ENCODE results near the gene COL23A1.

COL23A1 gene

DNA sequence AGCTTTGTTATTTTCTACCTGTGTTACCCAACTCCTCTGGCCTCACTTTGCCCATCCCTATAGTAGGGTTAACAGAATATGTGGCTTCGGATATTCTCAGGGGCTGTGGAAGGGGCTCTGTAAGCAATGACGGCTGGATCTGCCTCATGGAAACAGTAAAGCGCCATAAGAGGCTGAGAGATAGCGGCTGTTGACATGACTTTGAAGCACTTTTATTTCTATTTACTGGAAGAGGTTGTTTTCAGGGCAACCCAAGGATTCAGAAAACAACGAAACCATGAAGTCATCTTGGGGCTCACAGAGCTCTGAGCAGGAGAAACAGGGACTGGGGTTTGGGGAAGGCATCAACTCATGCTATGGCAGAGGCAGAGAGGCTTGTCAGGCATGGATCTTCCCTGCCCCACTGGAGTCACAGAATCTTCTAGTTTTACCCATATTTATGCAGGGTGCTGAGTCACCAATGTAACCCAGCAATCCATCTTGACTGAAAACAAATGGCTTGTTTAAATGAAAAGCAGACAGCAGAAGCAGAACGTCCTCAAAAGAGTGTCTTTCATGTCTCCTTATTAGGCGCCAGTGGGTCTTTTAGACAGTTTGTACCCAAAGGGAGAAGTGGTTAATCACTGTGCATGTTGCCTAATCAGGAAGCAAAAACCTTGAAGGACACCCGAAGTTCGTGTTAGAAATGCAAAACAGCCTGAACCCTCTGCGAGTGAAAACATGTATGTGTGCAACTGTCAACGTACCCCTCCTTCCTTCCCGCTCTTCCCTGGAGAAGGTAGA lies 113.0 kb downstream of the COL23A1 start:
- DNase-seq (ENCODE audit: low read depth in 2 of 2) = no peak

GRCh38 chr5:178476531-178476930 lies 113.7 kb downstream of the COL23A1 start:
- DNase-seq (ENCODE audit: low read depth in 2 of 2) = no peak

DNA sequence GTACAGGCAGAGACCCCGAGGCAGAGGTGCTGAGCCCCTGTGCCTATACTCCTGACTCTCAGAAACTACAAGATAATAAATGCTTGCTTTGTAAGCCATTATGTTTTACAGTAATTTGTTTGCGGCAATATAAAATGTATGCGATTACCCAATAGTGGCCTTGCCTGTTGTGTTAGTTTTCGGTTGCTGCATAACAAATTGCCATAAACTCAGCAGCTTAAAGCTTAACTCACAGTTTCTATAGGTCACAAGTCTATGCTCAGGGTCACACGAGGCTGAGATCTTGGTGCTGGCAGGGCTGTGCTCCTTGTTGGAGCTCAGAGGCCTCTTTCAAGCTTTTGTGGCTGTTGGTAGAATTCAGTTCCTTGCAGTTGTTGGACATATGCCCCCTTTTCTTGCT lies 114.8 kb downstream of the COL23A1 start:
- no peak for DNase-seq (ENCODE audit: low read depth in 2 of 2)

DNA sequence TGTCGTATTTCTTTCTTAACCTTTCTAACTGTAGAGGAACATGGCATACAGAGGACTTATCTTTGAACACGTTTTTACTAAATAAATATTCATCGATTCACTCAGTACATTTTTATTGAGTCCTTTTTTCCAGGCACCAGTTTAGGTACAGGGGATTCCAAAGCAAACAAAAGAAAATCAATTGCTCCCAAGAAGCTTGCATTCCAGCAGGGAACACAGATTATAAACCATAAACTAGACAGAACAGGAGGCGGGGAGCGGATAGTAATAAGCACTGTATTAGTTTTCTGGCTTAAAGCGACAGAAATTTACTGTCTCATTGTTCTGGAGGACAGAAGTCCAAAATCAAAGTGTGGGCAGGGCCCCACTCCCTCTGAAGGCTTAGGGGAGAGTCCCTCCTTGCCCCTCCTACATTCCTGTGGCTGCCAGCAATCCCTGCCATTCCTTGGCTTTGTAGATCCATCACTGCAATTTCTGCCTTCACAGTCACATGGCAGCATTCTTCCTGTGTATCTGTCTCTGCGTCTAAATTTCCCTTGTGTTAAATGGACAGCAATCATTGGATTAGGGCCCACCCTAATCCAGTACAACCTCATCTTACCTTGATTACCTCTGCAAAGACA lies 115.5 kb downstream of the COL23A1 start:
- no peak for DNase-seq (ENCODE audit: low read depth in 2 of 2)

GRCh38 chr5:178473854-178474253 lies 116.3 kb downstream of the COL23A1 start:
- no peak for DNase-seq (ENCODE audit: low read depth in 2 of 2)

DNA sequence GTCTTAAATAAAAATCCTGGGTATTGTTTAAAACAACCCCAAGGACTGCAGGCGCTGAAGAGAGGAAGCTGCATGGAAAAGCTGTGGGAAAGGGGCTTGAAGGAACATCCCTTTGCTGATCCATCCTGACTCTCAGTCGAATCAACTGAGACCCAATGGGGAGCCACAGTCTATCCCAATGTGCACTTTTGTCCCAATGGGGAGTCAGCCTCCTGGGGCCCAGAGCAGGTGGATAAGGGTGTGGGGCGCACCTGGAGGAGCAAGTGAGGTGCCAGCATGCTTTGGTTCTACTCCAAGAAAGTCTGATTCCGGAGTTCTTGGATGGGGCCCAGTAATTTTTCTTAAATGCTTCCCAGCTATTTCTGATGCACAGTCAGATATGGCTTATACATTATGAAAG lies 118.1 kb downstream of the COL23A1 start:
- no peak for DNase-seq (ENCODE audit: low read depth in 2 of 2)

- no peak for DNase-seq (ENCODE audit: low read depth in 2 of 2)
These were observed 118.5 kb downstream of the COL23A1 start for GRCh38 chr5:178471711-178472110.

DNA sequence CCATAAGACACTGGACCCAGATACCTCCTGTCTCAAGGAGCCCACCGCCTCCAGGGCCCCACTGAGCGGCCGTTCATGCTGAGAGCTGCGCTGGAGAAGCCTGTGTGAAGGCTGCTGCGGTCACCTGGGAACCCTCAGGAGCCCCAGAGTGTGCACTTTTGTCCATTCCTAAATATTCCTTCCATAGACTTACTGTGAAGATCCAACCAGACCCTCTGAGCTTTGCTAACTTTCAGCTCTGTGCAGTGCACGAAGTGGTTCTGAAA lies 119.5 kb downstream of the COL23A1 start:
- no peak for DNase-seq (ENCODE audit: low read depth in 2 of 2)

GRCh38 chr5:178469975-178470759 lies 120.0 kb downstream of the COL23A1 start:
- no peak for DNase-seq (ENCODE audit: low read depth in 2 of 2)

- DNase-seq (ENCODE audit: low read depth in 2 of 2) = no peak
These were observed 120.9 kb downstream of the COL23A1 start for GRCh38 chr5:178469011-178469974.

GRCh38 chr5:178468196-178468685 lies 122.0 kb downstream of the COL23A1 start:
- no peak for DNase-seq (ENCODE audit: low read depth in 2 of 2)

DNA sequence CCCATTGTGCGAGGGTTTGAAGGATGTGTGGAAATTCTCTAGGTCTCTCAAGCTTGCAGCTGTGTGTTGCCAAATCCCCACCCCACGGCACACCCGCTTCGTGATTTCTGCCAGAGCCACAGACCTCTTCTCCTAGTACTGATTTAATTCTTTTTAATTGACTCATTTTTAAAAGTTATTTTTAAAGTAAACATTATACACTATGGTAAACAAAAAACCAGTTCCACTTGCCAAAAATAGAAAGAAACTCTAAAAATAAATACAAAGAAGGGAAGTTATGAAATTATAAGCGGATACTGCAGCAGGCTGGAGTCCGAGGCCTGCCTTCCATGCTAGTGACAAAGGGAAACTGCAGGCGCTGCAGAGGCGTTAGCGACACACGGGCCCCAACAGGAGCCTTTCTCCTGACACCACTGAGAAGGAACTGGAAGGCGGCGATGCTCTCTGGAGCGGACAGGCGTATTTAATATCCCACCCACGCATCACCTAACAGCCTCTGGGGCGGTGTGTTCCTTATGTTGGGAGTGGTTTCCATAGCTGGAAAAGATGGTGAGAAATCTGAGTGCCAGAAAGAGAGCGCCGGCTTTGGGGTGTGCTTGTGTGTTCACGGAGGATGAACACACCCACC lies 122.5 kb downstream of the COL23A1 start:
- DNase-seq (ENCODE audit: low read depth in 2 of 2) = no peak

GRCh38 chr5:178467205-178467567 lies 123.0 kb downstream of the COL23A1 start:
- no peak for DNase-seq (ENCODE audit: low read depth in 2 of 2)

DNA sequence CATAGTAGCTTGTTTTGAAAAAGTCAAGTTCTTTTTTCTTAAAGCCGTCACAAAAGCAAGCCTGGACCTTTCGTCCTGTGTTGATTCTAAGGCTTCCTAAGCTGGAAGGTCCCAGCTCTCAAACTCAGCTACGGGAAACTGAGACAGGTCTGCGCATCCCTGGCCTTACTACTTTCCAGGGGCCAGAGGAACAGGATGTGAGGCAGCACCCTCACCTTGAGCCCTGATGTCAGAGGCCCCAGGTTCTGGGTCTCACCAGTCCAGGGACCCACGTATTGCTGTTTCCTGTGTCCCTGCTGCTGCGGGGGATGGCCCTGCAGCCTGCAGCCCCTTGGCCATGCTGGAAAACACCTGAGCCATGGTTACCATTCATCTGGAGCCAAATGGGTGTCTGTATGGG lies 123.9 kb downstream of the COL23A1 start:
- DNase-seq (ENCODE audit: low read depth in 2 of 2) = no peak

- no peak for DNase-seq (ENCODE audit: low read depth in 2 of 2)
These were observed 124.3 kb downstream of the COL23A1 start for GRCh38 chr5:178465861-178466288.

GRCh38 chr5:178465228-178465860 lies 124.8 kb downstream of the COL23A1 start:
- DNase-seq (ENCODE audit: low read depth in 2 of 2) = no peak

GRCh38 chr5:178464431-178465048 lies 125.7 kb downstream of the COL23A1 start:
- DNase-seq (ENCODE audit: low read depth in 2 of 2) = no peak

DNA sequence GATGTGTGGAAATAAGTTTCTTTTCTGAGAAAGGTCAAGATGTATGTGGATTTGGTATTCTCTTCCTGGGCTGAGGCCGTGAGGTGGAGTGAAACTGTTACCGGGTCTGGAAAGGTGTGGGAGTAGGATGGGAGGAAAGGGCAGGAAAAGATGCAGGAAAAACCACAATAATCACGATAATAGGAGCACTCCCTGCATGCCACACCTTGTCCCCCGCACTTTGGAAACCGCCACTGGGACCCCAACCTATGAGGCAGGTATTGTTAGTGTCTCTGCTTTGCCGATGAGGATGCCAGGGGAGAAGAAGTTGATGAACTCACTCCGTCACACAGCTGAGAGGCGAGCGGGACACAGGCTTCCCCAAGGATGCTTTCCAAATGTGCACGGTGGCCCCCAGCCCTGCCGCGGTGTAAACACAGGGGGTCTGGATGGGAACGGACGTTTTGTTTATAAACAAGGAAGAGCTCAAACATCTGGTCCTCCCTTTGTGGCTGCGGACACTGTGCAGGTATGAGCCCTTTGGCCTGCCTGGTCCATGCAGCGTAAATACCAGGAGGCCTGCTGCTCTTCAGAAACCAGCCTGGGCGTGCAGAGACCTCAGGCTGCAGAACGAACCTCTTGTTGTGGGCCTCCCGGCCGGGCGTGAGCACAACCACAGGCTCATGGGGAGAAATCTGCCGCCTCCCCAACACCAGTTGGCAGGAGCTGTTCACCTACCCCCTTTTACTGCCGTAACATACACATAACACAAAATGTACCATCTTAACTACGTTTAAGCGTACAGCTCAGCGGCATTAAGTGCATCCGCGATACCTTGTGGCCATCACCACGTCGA lies 126.7 kb downstream of the COL23A1 start:
- no peak for DNase-seq (ENCODE audit: low read depth in 2 of 2)

DNA sequence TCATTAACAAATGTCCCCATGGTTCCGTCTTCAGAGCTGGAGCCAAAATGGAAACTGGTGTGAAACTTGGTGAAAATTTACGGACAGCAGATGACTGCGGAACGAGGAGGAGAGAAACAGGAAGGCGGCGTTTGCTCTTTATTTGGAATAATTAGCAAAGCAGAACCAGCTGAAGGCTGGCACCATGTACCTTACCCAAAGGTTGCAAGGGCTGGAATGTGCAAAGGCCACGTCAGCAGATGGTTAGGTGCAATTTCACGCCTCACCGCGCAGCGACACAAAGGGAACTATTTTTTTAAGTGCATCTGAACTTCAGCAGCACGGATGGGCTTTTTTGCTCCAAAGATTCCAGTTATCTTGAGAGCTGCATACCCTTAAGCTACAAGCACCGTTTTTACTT lies 127.4 kb downstream of the COL23A1 start:
- no peak for DNase-seq (ENCODE audit: low read depth in 2 of 2)
